WTC11 (cell line): Measurements from ENCODE around the gene RDH12. TPM values are rescaled to one million over a fixed set of nuclear protein-coding genes. Genes with fewer than 3 reads are reported as not detected.

Experiments used
- ATAC-seq: fragments of 200-7000 bp; cut with Tn5 transposase; 2 replicates; pipeline ENCODE4 v1.10.0; 2021; ENCODE audit warnings: mild to moderate bottlenecking, moderate library complexity
- CTCF ChIA-PET: fragments of 300-600 bp; sonication (Branson Sonifier 250); formaldehyde crosslinking; loops from one replicate; lab custom pipeline; 2021; ENCODE audit warnings: antibody characterized with exemption; lab: Charles Lee
- POLR2A ChIA-PET: fragments of 350-600 bp; sonication (Branson Sonifier 250); formaldehyde crosslinking; loops from one replicate; lab custom pipeline; 2021; ENCODE audit warnings: antibody characterized with exemption; lab: Charles Lee
- DNase-seq: peaks from one replicate; pipeline ENCODE4 v3.0.0; 2021; ENCODE audit warnings: low spot score
- H3K27ac Mint-ChIP-seq: 2 replicates; pipeline ENCODE4 v1.8.0; 2021; ENCODE audit warnings: mixed read lengths
- H3K27me3 Mint-ChIP-seq: 2 replicates; pipeline ENCODE4 v1.8.0; 2021; ENCODE audit warnings: low read depth, mild to moderate bottlenecking, moderate library complexity, mixed read lengths
- H3K36me3 Mint-ChIP-seq: 2 replicates; pipeline ENCODE4 v1.8.0; 2021; ENCODE audit warnings: mixed read lengths
- H3K4me1 Mint-ChIP-seq: 2 replicates; pipeline ENCODE4 v1.8.0; 2022; ENCODE audit warnings: mixed read lengths
- H3K4me3 Mint-ChIP-seq: 2 replicates; pipeline ENCODE4 v1.8.0; 2021; ENCODE audit warnings: mild to moderate bottlenecking, moderate library complexity, mixed read lengths
- H3K9me3 Mint-ChIP-seq: 2 replicates; pipeline ENCODE4 v1.8.0; 2021; ENCODE audit warnings: mixed read lengths
- ESRRA ChIP-seq: sonication (generic); formaldehyde crosslinking; IDR thresholded peaks from 2 replicates; pipeline ENCODE4 v1.8.1; 2022; ENCODE audit warnings: mild to moderate bottlenecking, missing genetic modification reagents, borderline replicate concordance
- FOXK1 ChIP-seq: sonication (generic); formaldehyde crosslinking; IDR thresholded peaks from 2 replicates; pipeline ENCODE4 v1.8.0; 2022; ENCODE audit warnings: mild to moderate bottlenecking, moderate library complexity, missing genetic modification reagents
- GABPB1 ChIP-seq: sonication (generic); formaldehyde crosslinking; IDR thresholded peaks from 2 replicates; pipeline ENCODE4 v1.8.1; 2023; ENCODE audit warnings: mild to moderate bottlenecking, missing genetic modification reagents
- MLX ChIP-seq: sonication (generic); formaldehyde crosslinking; IDR thresholded peaks from 2 replicates; pipeline ENCODE4 v1.8.1; 2023; ENCODE audit warnings: mild to moderate bottlenecking, missing genetic modification reagents, moderate library complexity
- PRRX2 ChIP-seq: fragments of 250-450 bp; sonication (Bioruptor Pico); IDR thresholded peaks from 2 replicates; pipeline ENCODE4 v1.8.0; 2021; ENCODE audit warnings: mild to moderate bottlenecking
- SMAD3 ChIP-seq: sonication (generic); formaldehyde crosslinking; IDR thresholded peaks from 2 replicates; pipeline ENCODE4 v1.8.0; 2022; ENCODE audit warnings: missing genetic modification reagents, mild to moderate bottlenecking, borderline replicate concordance
- SOX15 ChIP-seq: fragments of 250-450 bp; sonication (Bioruptor Pico); IDR thresholded peaks from 2 replicates; pipeline ENCODE4 v1.9.0; 2021; ENCODE audit warnings: mild to moderate bottlenecking
- TCF7 ChIP-seq: sonication (generic); formaldehyde crosslinking; IDR thresholded peaks from 2 replicates; pipeline ENCODE4 v1.8.0; 2022; ENCODE audit warnings: mild to moderate bottlenecking, low read depth, missing genetic modification reagents, moderate library complexity
- ZBTB21 ChIP-seq: sonication (generic); formaldehyde crosslinking; IDR thresholded peaks from 2 replicates; pipeline ENCODE4 v1.8.1; 2023; ENCODE audit warnings: mild to moderate bottlenecking, missing genetic modification reagents, borderline replicate concordance
- ZNF138 ChIP-seq: sonication (generic); formaldehyde crosslinking; conservative IDR thresholded peaks from 2 replicates; pipeline ENCODE4 v1.8.1; 2022; ENCODE audit warnings: mild to moderate bottlenecking, moderate library complexity, missing genetic modification reagents
- ZNF219 ChIP-seq: sonication (generic); formaldehyde crosslinking; IDR thresholded peaks from 2 replicates; pipeline ENCODE4 v1.8.0; 2023; ENCODE audit warnings: missing genetic modification reagents, mild to moderate bottlenecking, borderline replicate concordance
- ZNF425 ChIP-seq: fragments of 250-450 bp; sonication (Bioruptor Pico); conservative IDR thresholded peaks from 2 replicates; pipeline ENCODE4 v1.9.0; 2021; ENCODE audit warnings: mild to moderate bottlenecking
- total RNA-seq: library from RNA; stranded (reverse); gene quantifications from 3 replicates; pipeline ENCODE4 v1.2.3, GENCODE V29; 2021
- TF ChIP-seq, protein P1 (sequence below): sonication (generic); formaldehyde crosslinking; IDR thresholded peaks from 2 replicates; pipeline ENCODE4 v1.8.0; 2022; ENCODE audit warnings: mild to moderate bottlenecking, missing genetic modification reagents
- TF ChIP-seq, protein P2 (sequence below): sonication (generic); formaldehyde crosslinking; IDR thresholded peaks from 2 replicates; pipeline ENCODE4 v1.8.1; 2023; ENCODE audit warnings: mild to moderate bottlenecking, missing genetic modification reagents
- TF ChIP-seq, protein P3 (sequence below): fragments of 250-450 bp; sonication (Bioruptor Pico); IDR thresholded peaks from 2 replicates; pipeline ENCODE4 v2.1.2; 2022; ENCODE audit warnings: mild to moderate bottlenecking, moderate library complexity
- TF ChIP-seq, protein P4 (sequence below): sonication (generic); formaldehyde crosslinking; IDR thresholded peaks from 2 replicates; pipeline ENCODE4 v1.8.1; 2022; ENCODE audit warnings: mild to moderate bottlenecking, moderate library complexity, missing genetic modification reagents
- TF ChIP-seq, protein P5 (sequence below): sonication (generic); formaldehyde crosslinking; IDR thresholded peaks from 2 replicates; pipeline ENCODE4 v1.8.0; 2023; ENCODE audit warnings: missing genetic modification reagents, mild to moderate bottlenecking, borderline replicate concordance

Gene RDH12
- total RNA-seq, 1 experiment from 2014 or later = 0.77 TPM

GRCh38 chr14:67746927-67747326 is 45.2 kb downstream of the RDH12 start:
- no peak overlapping the region for H3K27ac Mint-ChIP-seq
- 0 out of 2 replicates have a peak, but pooled peaks cover 4% of the 10 kb centered on the region for H3K9me3 Mint-ChIP-seq
- POLR2A ChIA-PET = no interaction called here
- no peak for ATAC-seq
- no peaks in the 10 kb centered on the region for H3K4me1 Mint-ChIP-seq
- H3K27me3 Mint-ChIP-seq = peaks cover 3% of the 10 kb centered on the region; the same call in 1 of the 2 replicates
- no peak for TF ChIP-seq ZNF219 (CRISPR knock-in tag)
- TF ChIP-seq ESRRA = no peak
- TF ChIP-seq ZNF425 (CRISPR knock-in tag) = no peak
- TF ChIP-seq, protein P1, sequence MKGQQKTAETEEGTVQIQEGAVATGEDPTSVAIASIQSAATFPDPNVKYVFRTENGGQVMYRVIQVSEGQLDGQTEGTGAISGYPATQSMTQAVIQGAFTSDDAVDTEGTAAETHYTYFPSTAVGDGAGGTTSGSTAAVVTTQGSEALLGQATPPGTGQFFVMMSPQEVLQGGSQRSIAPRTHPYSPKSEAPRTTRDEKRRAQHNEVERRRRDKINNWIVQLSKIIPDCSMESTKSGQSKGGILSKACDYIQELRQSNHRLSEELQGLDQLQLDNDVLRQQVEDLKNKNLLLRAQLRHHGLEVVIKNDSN (CRISPR knock-in tag) = no peak
- TF ChIP-seq, protein P2, sequence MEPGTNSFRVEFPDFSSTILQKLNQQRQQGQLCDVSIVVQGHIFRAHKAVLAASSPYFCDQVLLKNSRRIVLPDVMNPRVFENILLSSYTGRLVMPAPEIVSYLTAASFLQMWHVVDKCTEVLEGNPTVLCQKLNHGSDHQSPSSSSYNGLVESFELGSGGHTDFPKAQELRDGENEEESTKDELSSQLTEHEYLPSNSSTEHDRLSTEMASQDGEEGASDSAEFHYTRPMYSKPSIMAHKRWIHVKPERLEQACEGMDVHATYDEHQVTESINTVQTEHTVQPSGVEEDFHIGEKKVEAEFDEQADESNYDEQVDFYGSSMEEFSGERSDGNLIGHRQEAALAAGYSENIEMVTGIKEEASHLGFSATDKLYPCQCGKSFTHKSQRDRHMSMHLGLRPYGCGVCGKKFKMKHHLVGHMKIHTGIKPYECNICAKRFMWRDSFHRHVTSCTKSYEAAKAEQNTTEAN (CRISPR knock-in tag) = no peak
- TF ChIP-seq SMAD3 = no peak
- DNase-seq = no peak
- CTCF ChIA-PET = interaction anchor here (0.8 kb wide), 1 partner anchor 43 kb away, joined by 3 read pairs; no protein-coding TSS in a partner anchor
- peaks cover 27% of the 10 kb centered on the region for H3K36me3 Mint-ChIP-seq
- H3K4me3 Mint-ChIP-seq = no peak overlapping the region

DNA sequence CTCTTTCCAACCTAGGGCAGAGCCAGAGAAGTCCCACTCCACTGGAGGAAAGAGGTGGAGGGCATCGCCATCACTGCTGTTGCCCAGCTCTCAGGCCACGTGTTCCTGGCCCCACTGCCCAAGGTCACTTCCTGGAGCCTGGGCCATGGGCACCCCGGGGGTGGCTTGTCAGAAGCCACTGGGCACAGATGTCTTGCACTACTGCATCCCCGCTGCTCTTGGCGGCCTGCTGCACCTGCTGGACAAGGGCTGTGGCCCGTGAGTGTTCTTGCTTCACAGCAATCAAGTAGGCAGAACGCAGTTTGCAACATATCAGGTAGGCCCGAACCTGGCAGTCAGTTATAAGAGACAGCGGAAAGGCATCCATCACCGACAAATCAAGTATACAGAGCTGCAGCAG is 46.6 kb downstream of the RDH12 start:
- H3K36me3 Mint-ChIP-seq = peaks cover 36% of the 10 kb centered on the region
- ATAC-seq (no peak), DNase-seq (no peak)
- no peaks in the 10 kb centered on the region for H3K4me1 Mint-ChIP-seq
- TF ChIP-seq ZBTB21 (no peak), PRRX2 (CRISPR knock-in tag) (no peak), FOXK1 (CRISPR knock-in tag) (no peak)
- TF ChIP-seq, protein P3, sequence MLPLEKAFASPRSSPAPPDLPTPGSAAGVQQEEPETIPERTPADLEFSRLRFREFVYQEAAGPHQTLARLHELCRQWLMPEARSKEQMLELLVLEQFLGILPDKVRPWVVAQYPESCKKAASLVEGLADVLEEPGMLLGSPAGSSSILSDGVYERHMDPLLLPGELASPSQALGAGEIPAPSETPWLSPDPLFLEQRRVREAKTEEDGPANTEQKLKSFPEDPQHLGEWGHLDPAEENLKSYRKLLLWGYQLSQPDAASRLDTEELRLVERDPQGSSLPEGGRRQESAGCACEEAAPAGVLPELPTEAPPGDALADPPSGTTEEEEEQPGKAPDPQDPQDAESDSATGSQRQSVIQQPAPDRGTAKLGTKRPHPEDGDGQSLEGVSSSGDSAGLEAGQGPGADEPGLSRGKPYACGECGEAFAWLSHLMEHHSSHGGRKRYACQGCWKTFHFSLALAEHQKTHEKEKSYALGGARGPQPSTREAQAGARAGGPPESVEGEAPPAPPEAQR = no peak
- TF ChIP-seq, protein P4, sequence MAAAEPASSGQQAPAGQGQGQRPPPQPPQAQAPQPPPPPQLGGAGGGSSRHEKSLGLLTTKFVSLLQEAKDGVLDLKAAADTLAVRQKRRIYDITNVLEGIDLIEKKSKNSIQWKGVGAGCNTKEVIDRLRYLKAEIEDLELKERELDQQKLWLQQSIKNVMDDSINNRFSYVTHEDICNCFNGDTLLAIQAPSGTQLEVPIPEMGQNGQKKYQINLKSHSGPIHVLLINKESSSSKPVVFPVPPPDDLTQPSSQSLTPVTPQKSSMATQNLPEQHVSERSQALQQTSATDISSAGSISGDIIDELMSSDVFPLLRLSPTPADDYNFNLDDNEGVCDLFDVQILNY (CRISPR knock-in tag) = no peak
- no peaks in the 10 kb centered on the region for H3K27me3 Mint-ChIP-seq
- POLR2A ChIA-PET = no interaction called here
- no peak overlapping the region for H3K4me3 Mint-ChIP-seq
- no peak overlapping the region for H3K27ac Mint-ChIP-seq
- CTCF ChIA-PET = interaction anchor here (1.2 kb wide), 1 partner anchor 44 kb away, joined by 3 read pairs; no protein-coding TSS in a partner anchor
- H3K9me3 Mint-ChIP-seq = 0 out of 2 replicates have a peak, but pooled peaks cover 4% of the 10 kb centered on the region

- Mint-ChIP-seq H3K36me3 (peaks cover 48% of the 10 kb centered on the region), H3K4me1 (no peaks in the 10 kb centered on the region), H3K9me3 (0 out of 2 replicates have a peak, but pooled peaks cover 2% of the 10 kb centered on the region), H3K27me3 (no peaks in the 10 kb centered on the region), H3K27ac (no peak overlapping the region), H3K4me3 (no peak overlapping the region)
- no peak for ATAC-seq
- DNase-seq = no peak
- POLR2A ChIA-PET = interaction anchor here (0.6 kb wide), 1 partner anchor 1043 kb away, joined by 3 read pairs; the partner anchor contains the start of gene ZFP36L1
- CTCF ChIA-PET = interaction anchor here (1.2 kb wide), 1 partner anchor 45 kb away, joined by 3 read pairs; no protein-coding TSS in a partner anchor
- TF ChIP-seq MLX (CRISPR knock-in tag) (no peak), TCF7 (no peak), ZNF138 (CRISPR knock-in tag) (no peak), GABPB1 (CRISPR knock-in tag) (no peak), ESRRA (no peak), SOX15 (CRISPR knock-in tag) (no peak)
- TF ChIP-seq, protein P5, sequence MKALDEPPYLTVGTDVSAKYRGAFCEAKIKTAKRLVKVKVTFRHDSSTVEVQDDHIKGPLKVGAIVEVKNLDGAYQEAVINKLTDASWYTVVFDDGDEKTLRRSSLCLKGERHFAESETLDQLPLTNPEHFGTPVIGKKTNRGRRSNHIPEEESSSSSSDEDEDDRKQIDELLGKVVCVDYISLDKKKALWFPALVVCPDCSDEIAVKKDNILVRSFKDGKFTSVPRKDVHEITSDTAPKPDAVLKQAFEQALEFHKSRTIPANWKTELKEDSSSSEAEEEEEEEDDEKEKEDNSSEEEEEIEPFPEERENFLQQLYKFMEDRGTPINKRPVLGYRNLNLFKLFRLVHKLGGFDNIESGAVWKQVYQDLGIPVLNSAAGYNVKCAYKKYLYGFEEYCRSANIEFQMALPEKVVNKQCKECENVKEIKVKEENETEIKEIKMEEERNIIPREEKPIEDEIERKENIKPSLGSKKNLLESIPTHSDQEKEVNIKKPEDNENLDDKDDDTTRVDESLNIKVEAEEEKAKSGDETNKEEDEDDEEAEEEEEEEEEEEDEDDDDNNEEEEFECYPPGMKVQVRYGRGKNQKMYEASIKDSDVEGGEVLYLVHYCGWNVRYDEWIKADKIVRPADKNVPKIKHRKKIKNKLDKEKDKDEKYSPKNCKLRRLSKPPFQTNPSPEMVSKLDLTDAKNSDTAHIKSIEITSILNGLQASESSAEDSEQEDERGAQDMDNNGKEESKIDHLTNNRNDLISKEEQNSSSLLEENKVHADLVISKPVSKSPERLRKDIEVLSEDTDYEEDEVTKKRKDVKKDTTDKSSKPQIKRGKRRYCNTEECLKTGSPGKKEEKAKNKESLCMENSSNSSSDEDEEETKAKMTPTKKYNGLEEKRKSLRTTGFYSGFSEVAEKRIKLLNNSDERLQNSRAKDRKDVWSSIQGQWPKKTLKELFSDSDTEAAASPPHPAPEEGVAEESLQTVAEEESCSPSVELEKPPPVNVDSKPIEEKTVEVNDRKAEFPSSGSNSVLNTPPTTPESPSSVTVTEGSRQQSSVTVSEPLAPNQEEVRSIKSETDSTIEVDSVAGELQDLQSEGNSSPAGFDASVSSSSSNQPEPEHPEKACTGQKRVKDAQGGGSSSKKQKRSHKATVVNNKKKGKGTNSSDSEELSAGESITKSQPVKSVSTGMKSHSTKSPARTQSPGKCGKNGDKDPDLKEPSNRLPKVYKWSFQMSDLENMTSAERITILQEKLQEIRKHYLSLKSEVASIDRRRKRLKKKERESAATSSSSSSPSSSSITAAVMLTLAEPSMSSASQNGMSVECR (CRISPR knock-in tag) = no peak
These were observed 47.8 kb downstream of the RDH12 start for GRCh38 chr14:67749341-67750084.
